Upper lobe of left lung (tissue), 6 donors: ENCODE data around the gene CCNG2. TPM values are rescaled to one million over a fixed set of nuclear protein-coding genes. Genes with fewer than 3 reads are reported as not detected.

ENCODE experiments used
- ATAC-seq, 2 donors: fragments of 200-7000 bp; cut with Tn5 transposase; one replicate each; pipeline ENCODE4 v1.9.1; 2022; ENCODE audit warnings: mild to moderate bottlenecking in 2 of 2, moderate library complexity in 2 of 2; ENCODE audit not compliant: low FRiP score in 2 of 2
- DNase-seq, 2 donors: peaks; one replicate each; pipeline ENCODE4 v3.0.0-alpha.2; 2019 to 2020
- H3K27ac ChIP-seq, 4 donors: fragments of 200-600 bp; sonication (generic); one replicate each; pipeline ENCODE4 v1.5.1; 2016 to 2019
- H3K27me3 ChIP-seq, 4 donors: fragments of 200-600 bp; sonication (generic); one replicate each; pipeline ENCODE4 v1.5.1; 2017 to 2019
- H3K36me3 ChIP-seq, 4 donors: fragments of 200-600 bp; sonication (generic); one replicate each; pipeline ENCODE4 v1.5.1; 2016 to 2019
- H3K4me1 ChIP-seq, 4 donors: fragments of 200-600 bp; sonication (generic); one replicate each; pipeline ENCODE4 v1.5.1; 2018 to 2019
- H3K4me3 ChIP-seq, 4 donors: fragments of 200-600 bp; sonication (generic); one replicate each; pipeline ENCODE4 v1.5.1; 2017 to 2019; ENCODE audit warnings: mild to moderate bottlenecking in 2 of 4, moderate library complexity in 1 of 4
- H3K9me3 ChIP-seq, 4 donors: fragments of 200-600 bp; sonication (generic); one replicate each; pipeline ENCODE4 v1.5.1; 2018 to 2019
- EP300 ChIP-seq, 4 donors: sonication (generic); formaldehyde crosslinking; IDR thresholded peaks; one replicate each; pipeline ENCODE4 v1.5.1; 2017; ENCODE audit warnings: antibody characterized with exemption in 4 of 4, control low read depth in 2 of 4
- POLR2A ChIP-seq, 4 donors: fragments of 450-650 bp; IDR thresholded peaks; one replicate each; pipeline ENCODE4 v1.5.1; 2016 to 2017; ENCODE audit warnings: antibody characterized with exemption in 4 of 4, mild to moderate bottlenecking in 2 of 4
- POLR2AphosphoS5 ChIP-seq, 2 donors: sonication (generic); formaldehyde crosslinking; IDR thresholded peaks; one replicate each; pipeline ENCODE4 v1.5.1; 2017; ENCODE audit warnings: antibody characterized with exemption in 2 of 2
- WGBS, 2 donors: methylation state at CpG; one replicate each; pipeline ENCODE4 v1.1.5; 2017 to 2018; 5-methylcytosine and 5-hydroxymethylcytosine counted together
- total RNA-seq, 6 donors: library from RNA; depleted of rRNA in 4 of 6; stranded (reverse); fragments of >200 nt in 4 of 6; gene quantifications; one replicate each; pipeline versions ENCODE4 v1.1.0 to v1.2.1, GENCODE V29; 2016 to 2021
- TF ChIP-seq, protein P1 (sequence below), 6 experiments: fragments of 450-650 bp in 4 of 6; fragments of 200-600 bp in 2 of 6; sonication (generic) in 2 of 6; IDR thresholded peaks; one replicate each; pipeline ENCODE4 v1.5.1; 2016 to 2019; ENCODE audit warnings: antibody characterized with exemption in 6 of 6
- donor health status: DM: no; HTN: no; CAD: no; lungs with moderate emphysema.
- donor health status: DM: no; HTN: yes; CAD: no; lungs with severe emphysema.

Gene CCNG2
- total RNA-seq, 6 donors from 2014 or later: 14.1 to 50.5 (median 27.3) TPM

DNA sequence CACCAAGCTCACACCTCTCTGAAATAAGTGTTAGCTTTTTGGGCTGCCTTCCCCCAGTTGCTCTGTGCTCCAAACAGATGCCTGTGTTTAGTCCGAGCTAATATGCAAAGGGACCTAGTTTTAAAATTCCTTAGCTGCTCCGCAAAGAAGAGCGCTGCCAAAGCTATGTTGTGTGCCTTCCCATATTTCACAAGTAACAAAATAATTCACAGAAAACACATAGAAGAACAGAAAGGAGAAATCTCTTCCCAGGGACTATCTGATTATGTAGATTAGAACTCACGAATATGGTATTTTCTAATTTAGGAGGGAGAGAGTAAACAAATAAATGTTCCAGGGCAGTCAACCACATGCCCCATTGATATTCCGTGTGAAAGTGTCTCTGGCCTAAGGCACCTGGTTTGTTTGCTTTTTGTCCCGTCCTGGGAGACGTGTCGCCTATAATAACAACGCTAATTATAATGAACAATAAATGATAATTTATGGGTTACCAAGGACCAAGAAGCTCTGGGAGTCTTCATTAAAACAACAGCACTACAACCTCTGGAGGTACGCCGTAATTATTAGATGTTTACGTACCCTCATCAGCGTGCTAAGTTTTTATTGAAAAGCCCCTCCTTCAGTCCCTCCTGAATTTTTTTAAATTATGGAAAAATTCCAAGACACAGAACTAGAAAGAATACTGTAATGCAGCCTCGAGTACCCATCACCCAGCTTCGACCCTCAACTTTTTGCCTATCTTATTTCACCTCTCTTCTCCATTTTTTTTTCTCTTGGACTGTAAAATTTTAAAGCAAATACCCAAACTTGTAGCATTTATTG, 1.2 kb upstream of the CCNG2 start:
- 46 to 59% methylated on average over 15 of the region's 15 CpGs for WGBS, 2 donors
- H3K4me1 ChIP-seq: peaks cover 11 to 24% (median 17%) of the 10 kb centered on the region in 4 donors
- H3K9me3 ChIP-seq: no peaks in the 10 kb centered on the region
- DNase-seq (no peak), ATAC-seq (no peak)
- peaks cover 0 to 6% (median 1%) of the 10 kb centered on the region in 4 donors for H3K36me3 ChIP-seq
- peak overlapping the region; percentile 34 to 99 (median 94) for H3K4me3 ChIP-seq
- H3K27me3 ChIP-seq: no peaks in the 10 kb centered on the region
- TF ChIP-seq POLR2AphosphoS5 (IDR thresholded peaks at IDR 0.05): no peak
- TF ChIP-seq POLR2A (IDR thresholded peaks at IDR 0.05): no peak
- TF ChIP-seq, protein P1, sequence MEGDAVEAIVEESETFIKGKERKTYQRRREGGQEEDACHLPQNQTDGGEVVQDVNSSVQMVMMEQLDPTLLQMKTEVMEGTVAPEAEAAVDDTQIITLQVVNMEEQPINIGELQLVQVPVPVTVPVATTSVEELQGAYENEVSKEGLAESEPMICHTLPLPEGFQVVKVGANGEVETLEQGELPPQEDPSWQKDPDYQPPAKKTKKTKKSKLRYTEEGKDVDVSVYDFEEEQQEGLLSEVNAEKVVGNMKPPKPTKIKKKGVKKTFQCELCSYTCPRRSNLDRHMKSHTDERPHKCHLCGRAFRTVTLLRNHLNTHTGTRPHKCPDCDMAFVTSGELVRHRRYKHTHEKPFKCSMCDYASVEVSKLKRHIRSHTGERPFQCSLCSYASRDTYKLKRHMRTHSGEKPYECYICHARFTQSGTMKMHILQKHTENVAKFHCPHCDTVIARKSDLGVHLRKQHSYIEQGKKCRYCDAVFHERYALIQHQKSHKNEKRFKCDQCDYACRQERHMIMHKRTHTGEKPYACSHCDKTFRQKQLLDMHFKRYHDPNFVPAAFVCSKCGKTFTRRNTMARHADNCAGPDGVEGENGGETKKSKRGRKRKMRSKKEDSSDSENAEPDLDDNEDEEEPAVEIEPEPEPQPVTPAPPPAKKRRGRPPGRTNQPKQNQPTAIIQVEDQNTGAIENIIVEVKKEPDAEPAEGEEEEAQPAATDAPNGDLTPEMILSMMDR (IDR thresholded peaks at IDR 0.05): no peak
- no peak for TF ChIP-seq EP300 (IDR thresholded peaks at IDR 0.05)
- H3K27ac ChIP-seq: peak overlapping the region in 3 of 4 donors; percentile 86 to 99 (median 96)

- DNase-seq: peak; percentile 79 to 97
- Histone ChIP-seq H3K4me1 (peaks cover 11 to 24% (median 17%) of the 10 kb centered on the region in 4 donors), H3K4me3 (peak overlapping the region; percentile 87 to 99 (median 94)), H3K27ac (peak overlapping the region; percentile 84 to 99 (median 91)), H3K27me3 (no peaks in the 10 kb centered on the region), H3K9me3 (no peaks in the 10 kb centered on the region), H3K36me3 (peaks cover 0 to 13% (median 4%) of the 10 kb centered on the region in 4 donors)
- ATAC-seq: peak; percentile 96 to 98
- WGBS, 2 donors: 0 to 1% methylated on average over 10 to 17 of the region's 17 CpGs
- TF ChIP-seq POLR2A (IDR thresholded peaks at IDR 0.05) (peak in 1 of 4 donors; percentile 66), EP300 (IDR thresholded peaks at IDR 0.05) (no peak), POLR2AphosphoS5 (IDR thresholded peaks at IDR 0.05) (peak in 1 of 2 donors; percentile 59)
- TF ChIP-seq, protein P1 (IDR thresholded peaks at IDR 0.05): no peak
These were observed 485 bp upstream of the CCNG2 start for GRCh38 chr4:77156533-77156911.

- TF ChIP-seq POLR2A (IDR thresholded peaks at IDR 0.05) (peak in 2 of 4 donors; percentile 39 to 51), EP300 (IDR thresholded peaks at IDR 0.05) (peak in 1 of 4 donors; percentile 6), POLR2AphosphoS5 (IDR thresholded peaks at IDR 0.05) (peak; percentile 27 to 70)
- TF ChIP-seq, protein P1 (IDR thresholded peaks at IDR 0.05): peak in 4 of 6 experiments; percentile 16 to 44 (median 25)
- WGBS, 2 donors: 0 to 2% methylated on average over 11 to 39 of the region's 53 CpGs
- peak overlapping the region; percentile 84 to 99 (median 91) for H3K27ac ChIP-seq
These were observed 966 bp downstream of the CCNG2 start for GRCh38 chr4:77157859-77158486.

GRCh38 chr4:77158487-77158861, 1.5 kb downstream of the CCNG2 start:
- no peak for DNase-seq
- H3K4me3 ChIP-seq: peak overlapping the region; percentile 87 to 99 (median 94)
- WGBS, 2 donors: 17 to 20% methylated on average over 6 of the region's 6 CpGs
- peak overlapping the region; percentile 84 to 99 (median 91) for H3K27ac ChIP-seq
- peaks cover 11 to 27% (median 17%) of the 10 kb centered on the region in 4 donors for H3K4me1 ChIP-seq
- H3K27me3 ChIP-seq: no peaks in the 10 kb centered on the region
- H3K9me3 ChIP-seq: no peaks in the 10 kb centered on the region
- peaks cover 5 to 32% (median 12%) of the 10 kb centered on the region in 4 donors for H3K36me3 ChIP-seq
- no peak for TF ChIP-seq POLR2AphosphoS5 (IDR thresholded peaks at IDR 0.05)
- no peak for TF ChIP-seq POLR2A (IDR thresholded peaks at IDR 0.05)
- TF ChIP-seq EP300 (IDR thresholded peaks at IDR 0.05): no peak
- ATAC-seq: no peak

More at GRCh38 chr4:77157859-77158486, 966 bp downstream of the CCNG2 start:
- DNase-seq (peak; percentile 94 to 96), ATAC-seq (peak; percentile 89 to 90)
- peaks cover 5 to 27% (median 11%) of the 10 kb centered on the region in 4 donors for H3K36me3 ChIP-seq
- peaks cover 11 to 24% (median 17%) of the 10 kb centered on the region in 4 donors for H3K4me1 ChIP-seq
- peak overlapping the region; percentile 87 to 99 (median 94) for H3K4me3 ChIP-seq
- H3K27me3 ChIP-seq: no peaks in the 10 kb centered on the region
- H3K9me3 ChIP-seq: no peaks in the 10 kb centered on the region

- ATAC-seq: no peak
- H3K36me3 ChIP-seq: peaks cover 16 to 46% (median 24%) of the 10 kb centered on the region in 4 donors
- H3K9me3 ChIP-seq: no peaks in the 10 kb centered on the region
- H3K4me1 ChIP-seq: peaks cover 11 to 27% (median 17%) of the 10 kb centered on the region in 4 donors
- no peak overlapping the region for H3K4me3 ChIP-seq
- no peak for TF ChIP-seq EP300 (IDR thresholded peaks at IDR 0.05)
- TF ChIP-seq, protein P1 (IDR thresholded peaks at IDR 0.05): no peak
- no peak for TF ChIP-seq POLR2A (IDR thresholded peaks at IDR 0.05)
- TF ChIP-seq POLR2AphosphoS5 (IDR thresholded peaks at IDR 0.05): no peak
- DNase-seq: no peak
- no peaks in the 10 kb centered on the region for H3K27me3 ChIP-seq
- 66 to 72% methylated on average over 3 of the region's 3 CpGs for WGBS, 2 donors
- H3K27ac ChIP-seq: peak overlapping the region in 1 of 4 donors; percentile 17
These were observed 2.8 kb downstream of the CCNG2 start for GRCh38 chr4:77159806-77160205.
